H1 (cell line): ENCODE results near the gene ASTN2. TPM values are rescaled to one million over a fixed set of nuclear protein-coding genes. Genes with fewer than 3 reads are reported as not detected.

Source experiments
- CTCF ChIA-PET: fragments of 300-600 bp; sonication (Branson Sonifier 250); formaldehyde crosslinking; loops from one replicate; lab custom pipeline; 2021; ENCODE audit not compliant: partially characterized antibody; lab: Charles Lee
- POLR2A ChIA-PET: fragments of 300-600 bp; sonication (Branson Sonifier 250); formaldehyde crosslinking; loops from one replicate; lab custom pipeline; 2021; ENCODE audit warnings: inconsistent platforms; ENCODE audit not compliant: partially characterized antibody; lab: Charles Lee
- DNase-seq, 2 experiments: peaks; one replicate each; pipeline versions ENCODE4 v3.0.0 to v3.0.0-alpha.2; 2010 to 2022; ENCODE audit warnings: low spot score in 2 of 2, low read depth in 1 of 2, mixed read lengths in 1 of 2
- FAIRE-seq: peaks from 2 replicates; lab custom pipeline; 2011; peaks lifted over from hg19 to GRCh38; lab: Jason Lieb, UNC
- H2AFZ ChIP-seq: 2 replicates; pipeline ENCODE4 v1.8.1; 2012; ENCODE audit warnings: low read length, inconsistent platforms
- H2AK5ac ChIP-seq: 2 replicates; pipeline ENCODE4 v1.6.1; 2013; ENCODE audit warnings: low read depth, low read length
- H2BK120ac ChIP-seq: replicated peaks from 2 replicates; pipeline ENCODE3; 2013; ENCODE audit warnings: low read depth, low read length, inconsistent platforms
- H2BK12ac ChIP-seq: 2 replicates; pipeline ENCODE4 v1.6.1; 2013; ENCODE audit warnings: low read depth, low read length
- H2BK15ac ChIP-seq: 2 replicates; pipeline ENCODE4 v1.6.1; 2013; ENCODE audit warnings: low read length
- H2BK20ac ChIP-seq: 2 replicates; pipeline ENCODE4 v1.6.1; 2013; ENCODE audit warnings: low read length
- H2BK5ac ChIP-seq: 2 replicates; pipeline ENCODE4 v1.6.1; 2013; ENCODE audit warnings: low read depth, low read length
- H3K14ac ChIP-seq: 2 replicates; pipeline ENCODE4 v1.6.1; 2013; ENCODE audit warnings: inconsistent platforms; ENCODE audit not compliant: insufficient read length
- H3K18ac ChIP-seq: 2 replicates; pipeline ENCODE4 v1.6.1; 2013; ENCODE audit warnings: low read length; ENCODE audit errors: extremely low read depth
- H3K23ac ChIP-seq: 2 replicates; pipeline ENCODE4 v1.6.1; 2013; ENCODE audit warnings: inconsistent platforms; ENCODE audit not compliant: insufficient read length
- H3K23me2 ChIP-seq: 2 replicates; pipeline ENCODE4 v1.6.1; 2013; ENCODE audit warnings: low read depth, low read length
- H3K27ac ChIP-seq: 2 replicates; pipeline ENCODE4 v1.6.1; 2011; ENCODE audit warnings: low read depth, low read length, inconsistent platforms
- H3K27me3 ChIP-seq, 4 experiments: replicated peaks in 1 of 4; 1 replicate in 1 of 4; 2 replicates in 3 of 4; pipeline versions ENCODE4 v1.6.1 to v1.8.1; 2011 to 2013; ENCODE audit warnings: low read length in 3 of 4, mild to moderate bottlenecking in 3 of 4, inconsistent platforms in 2 of 4, mixed read lengths in 2 of 4, moderate library complexity in 1 of 4; ENCODE audit not compliant: control insufficient read depth in 3 of 4, insufficient read depth in 3 of 4; ENCODE audit errors: extremely low read depth in 1 of 4
- H3K36me3 ChIP-seq, 4 experiments: 2 replicates each; pipeline versions ENCODE4 v1.6.1 to v1.8.1; 2011 to 2013; ENCODE audit warnings: mild to moderate bottlenecking in 4 of 4, low read length in 3 of 4, moderate library complexity in 2 of 4, control low read depth in 1 of 4, inconsistent platforms in 1 of 4; ENCODE audit not compliant: insufficient read depth in 4 of 4, control insufficient read depth in 2 of 4
- H3K4ac ChIP-seq: replicated peaks from 2 replicates; pipeline ENCODE3; 2013; ENCODE audit warnings: low read length, low read depth, mixed read lengths, inconsistent platforms; ENCODE audit not compliant: insufficient read length
- H3K4me1 ChIP-seq, 4 experiments: replicated peaks in 1 of 4; 1 replicate in 1 of 4; 2 replicates in 3 of 4; pipeline versions ENCODE4 v1.6.1 to v1.8.1; 2011 to 2013; ENCODE audit warnings: low read length in 3 of 4, inconsistent platforms in 2 of 4, mixed read lengths in 1 of 4; ENCODE audit not compliant: insufficient read depth in 4 of 4, control insufficient read depth in 3 of 4
- H3K4me2 ChIP-seq, 2 experiments: 2 replicates each; pipeline versions ENCODE4 v1.6.1 to v1.8.1; 2011 to 2013; ENCODE audit warnings: low read depth in 2 of 2, low read length in 2 of 2, control low read depth in 1 of 2, inconsistent platforms in 1 of 2, mild to moderate bottlenecking in 1 of 2; ENCODE audit not compliant: insufficient read depth in 1 of 2
- H3K4me3 ChIP-seq, 4 experiments: fragments of 200-600, 300-600 bp in 1 of 4; sonication (generic), shearing (Covaris generic), sonication (Bioruptor Twin) in 1 of 4; 2 replicates each; pipeline versions ENCODE4 v1.5.1 to v1.8.1; 2011 to 2016; ENCODE audit warnings: low read length in 4 of 4, low read depth in 3 of 4, control low read depth in 2 of 4, inconsistent platforms in 2 of 4, mild to moderate bottlenecking in 2 of 4, mixed read lengths in 1 of 4, moderate library complexity in 1 of 4; ENCODE audit not compliant: insufficient read depth in 2 of 4; ENCODE audit errors: extremely low read depth in 1 of 4
- H3K56ac ChIP-seq: replicated peaks from 2 replicates; pipeline ENCODE3; 2013; ENCODE audit warnings: low read depth, mild to moderate bottlenecking, mixed read lengths, low read length, inconsistent platforms; ENCODE audit not compliant: insufficient read length
- H3K79me1 ChIP-seq: 2 replicates; pipeline ENCODE4 v1.6.1; 2013; ENCODE audit warnings: low read depth, low read length, control low read depth
- H3K79me2 ChIP-seq, 2 experiments: 2 replicates each; pipeline versions ENCODE4 v1.6.1 to v1.8.1; 2012 to 2013; ENCODE audit warnings: low read length in 2 of 2, mild to moderate bottlenecking in 2 of 2, inconsistent platforms in 1 of 2; ENCODE audit not compliant: insufficient read depth in 2 of 2, control insufficient read depth in 1 of 2
- H3K9ac ChIP-seq, 4 experiments: replicated peaks in 1 of 4; 1 replicate in 1 of 4; 2 replicates in 3 of 4; pipeline versions ENCODE4 v1.6.1 to v1.8.1; 2011 to 2013; ENCODE audit warnings: low read depth in 3 of 4, low read length in 3 of 4, control low read depth in 2 of 4, mild to moderate bottlenecking in 2 of 4, moderate library complexity in 2 of 4, inconsistent platforms in 1 of 4; ENCODE audit errors: extremely low read depth in 1 of 4
- H3K9me3 ChIP-seq, 2 experiments: 2 replicates each; pipeline versions ENCODE4 v1.6.1 to v1.8.1; 2012 to 2013; ENCODE audit warnings: mild to moderate bottlenecking in 2 of 2, moderate library complexity in 2 of 2, control low read depth in 1 of 2, inconsistent platforms in 1 of 2, low read depth in 1 of 2, low read length in 1 of 2, mixed read lengths in 1 of 2; ENCODE audit not compliant: insufficient read depth in 2 of 2
- H4K20me1 ChIP-seq, 2 experiments: replicated peaks in 1 of 2; 2 replicates each; pipeline versions ENCODE3 to v1.8.1; 2011 to 2013; ENCODE audit warnings: inconsistent platforms in 2 of 2, low read length in 2 of 2, mild to moderate bottlenecking in 1 of 2; ENCODE audit not compliant: insufficient read depth in 2 of 2, control insufficient read depth in 1 of 2
- H4K5ac ChIP-seq: 2 replicates; pipeline ENCODE4 v1.6.1; 2013; ENCODE audit warnings: low read length, low read depth, mixed read lengths, inconsistent platforms; ENCODE audit not compliant: insufficient read length
- H4K8ac ChIP-seq: 2 replicates; pipeline ENCODE4 v1.8.0; 2013; ENCODE audit warnings: mild to moderate bottlenecking, moderate library complexity, low read length, inconsistent platforms; ENCODE audit not compliant: insufficient read depth; ENCODE audit errors: extremely low read depth
- H4K91ac ChIP-seq: replicated peaks from 2 replicates; pipeline ENCODE3; 2013; ENCODE audit warnings: low read length, mixed read lengths, inconsistent platforms; ENCODE audit not compliant: insufficient read length
- CBX8 ChIP-seq: fragments of 300-800, 300-1000 bp; sonication (generic); IDR thresholded peaks from 2 replicates; pipeline ENCODE4 v1.7.1; 2016; ENCODE audit warnings: low read depth, low read length, borderline replicate concordance
- RXRA ChIP-seq: IDR thresholded peaks from 2 replicates; pipeline ENCODE4 v1.6.1; 2011; ENCODE audit warnings: low read depth, mild to moderate bottlenecking, low read length, moderate library complexity; ENCODE audit not compliant: insufficient read depth
- SUZ12 ChIP-seq: fragments of 200-600 bp; sonication (generic); IDR thresholded peaks from 2 replicates; pipeline ENCODE4 v1.6.1; 2012; ENCODE audit warnings: mild to moderate bottlenecking, inconsistent platforms, low read length, moderate library complexity, mixed read lengths
- TEAD4 ChIP-seq: IDR thresholded peaks from 2 replicates; pipeline ENCODE4 v1.6.1; 2012; ENCODE audit warnings: low read depth, low read length, inconsistent platforms, mixed read lengths
- WGBS, 2 experiments: shearing (Covaris generic) in 1 of 2; methylation state at CpG; one replicate each; pipeline versions ENCODE4 v1.1.6 to v1.1.7; 2013 to 2015; ENCODE audit warnings: low lambda C conversion rate in 2 of 2, mixed read lengths in 2 of 2, inconsistent platforms in 1 of 2, low coverage in 1 of 2, missing lambda C conversion rate in 1 of 2; ENCODE audit not compliant: insufficient replicate concordance in 2 of 2, insufficient coverage in 1 of 2, insufficient read length in 1 of 2; ENCODE audit errors: extremely low coverage in 1 of 2, missing lambda C conversion rate in 1 of 2; 5-methylcytosine and 5-hydroxymethylcytosine counted together
- polyA plus RNA-seq, 7 experiments: library from polyadenylated mRNA; depleted of rRNA in 3 of 7; stranded (reverse) in 5 of 7; unstranded in 2 of 7; fragments of >200 nt in 5 of 7; fragments of 200-250 nt in 2 of 7; gene quantifications; 1 replicate in 5 of 7; 2 replicates in 1 of 7; 4 replicates in 1 of 7; pipeline versions ENCODE4 v1.2.1 to v1.2.3, GENCODE V29; 2011 to 2013; ENCODE audit warnings: missing spikeins in 2 of 7, mixed read lengths in 2 of 7
- total RNA-seq: library from RNA; stranded (reverse); fragmentation: NEBNext Ultra II Directional; extraction: Animal tissue kit (Norgen Biotek cat#: 25700); gene quantifications from 2 replicates; pipeline ENCODE4 v1.2.1, GENCODE V29; 2021

Gene ASTN2
- total and polyA plus RNA-seq, 2 of the 8 experiments (the other 6 are each of a cell fraction or from before 2014, with no cell fraction given), result 8.2 to 13.7 TPM

- 84% methylated on average over 2 of the region's 2 CpGs; no CpG with 5 or more reads in 1 of the 2 experiments for WGBS, 2 experiments
- Histone ChIP-seq H3K79me2 (no peaks in the 10 kb centered on the region), H3K4me2 (no peak overlapping the region), H3K23me2 (no peaks in the 10 kb centered on the region; the same call in 1 of the 2 replicates), H3K56ac (no peak overlapping the region), H3K79me1 (0 out of 2 replicates have a peak, but pooled peaks cover 2% of the 10 kb centered on the region), H3K9ac (no peak overlapping the region), H4K91ac (no peak overlapping the region), H3K4ac (no peak overlapping the region), H2BK15ac (no peak overlapping the region), H3K27ac (no peak overlapping the region), H3K9me3 (no peaks in the 10 kb centered on the region), H3K14ac (no peak overlapping the region), H3K23ac (no peak overlapping the region), H3K36me3 (no peaks in the 10 kb centered on the region), H2BK5ac (no peak overlapping the region), H3K4me3 (no peak overlapping the region), H2BK120ac (no peak overlapping the region), H3K18ac (no peak overlapping the region), H3K4me1 (peaks cover 0 to 2% (median 0%) of the 10 kb centered on the region in 4 experiments; a peak in 1 of 7 replicates), H4K8ac (no peak overlapping the region), H3K27me3 (no peaks in the 10 kb centered on the region), H2BK12ac (no peak overlapping the region), H4K20me1 (no peaks in the 10 kb centered on the region), H4K5ac (no peak overlapping the region), H2BK20ac (no peak overlapping the region), H2AK5ac (no peak overlapping the region), H2AFZ (no peak overlapping the region)
- peak; percentile 42 for FAIRE-seq
- TF ChIP-seq SUZ12, result no peak
- no peak for TF ChIP-seq CBX8
- no peak for TF ChIP-seq TEAD4
- TF ChIP-seq RXRA, result no peak
- ChIA-PET CTCF (no interaction called here), POLR2A (no interaction called here)
- no peak for DNase-seq
Measured at GRCh38 chr9:117313989-117314388, 100.9 kb downstream of the ASTN2 start.
